Measurements from ENCODE around the gene CCDC192.
"Not testable (repeated sequence)": the region's sequence is repeated elsewhere in the genome, so short reads cannot be mapped to it uniquely, and the experiment has no call there.

CCDC192 gene

GRCh38 chr5:127813633-127814587 lies 110.7 kb downstream of the CCDC192 start:
- DNase-seq: no peak

- DNase-seq: no peak
Observed at GRCh38 chr5:127814588-127814973, 111.4 kb downstream of the CCDC192 start.

GRCh38 chr5:127820910-127821553 lies 117.8 kb downstream of the CCDC192 start:
- no peak for DNase-seq

GRCh38 chr5:127821896-127822295 lies 118.7 kb downstream of the CCDC192 start:
- DNase-seq: no peak

GRCh38 chr5:127824126-127824525 lies 120.9 kb downstream of the CCDC192 start:
- no peak for DNase-seq

- no peak for DNase-seq
Observed at GRCh38 chr5:127826011-127826410, 122.8 kb downstream of the CCDC192 start.

- no peak for DNase-seq
Observed at GRCh38 chr5:127827451-127827850, 124.3 kb downstream of the CCDC192 start.

GRCh38 chr5:127830157-127830556 lies 127.0 kb downstream of the CCDC192 start:
- no peak for DNase-seq

- DNase-seq: no peak
Observed at GRCh38 chr5:127830829-127831598, 127.8 kb downstream of the CCDC192 start.

GRCh38 chr5:127832067-127832466 lies 128.9 kb downstream of the CCDC192 start:
- DNase-seq: no peak

- no peak for DNase-seq
Observed at GRCh38 chr5:127834094-127834531, 130.9 kb downstream of the CCDC192 start.

- no peak for DNase-seq
Observed at GRCh38 chr5:127834554-127834953, 131.4 kb downstream of the CCDC192 start.

- DNase-seq: no peak
Observed at GRCh38 chr5:127838661-127839060, 135.5 kb downstream of the CCDC192 start.

GRCh38 chr5:127839072-127839471 lies 135.9 kb downstream of the CCDC192 start:
- DNase-seq: no peak

GRCh38 chr5:127839496-127840197 lies 136.5 kb downstream of the CCDC192 start:
- no peak for DNase-seq

- no peak for DNase-seq
Observed at GRCh38 chr5:127840198-127840524, 137.0 kb downstream of the CCDC192 start.

- DNase-seq: no peak
Observed at GRCh38 chr5:127840809-127841208, 137.6 kb downstream of the CCDC192 start.

GRCh38 chr5:127844581-127845021 lies 141.4 kb downstream of the CCDC192 start:
- no peak for DNase-seq

- no peak for DNase-seq
Observed at GRCh38 chr5:127846884-127847283, 143.7 kb downstream of the CCDC192 start.

GRCh38 chr5:127847641-127848040 lies 144.4 kb downstream of the CCDC192 start:
- DNase-seq: not testable (repeated sequence)

GRCh38 chr5:127848098-127848497 lies 144.9 kb downstream of the CCDC192 start:
- DNase-seq: no peak

GRCh38 chr5:127849408-127849807 lies 146.2 kb downstream of the CCDC192 start:
- no peak for DNase-seq

GRCh38 chr5:127849891-127850290 lies 146.7 kb downstream of the CCDC192 start:
- no peak for DNase-seq
